SK-N-MC (cell line): ENCODE measurements around the gene SPRY1.

ENCODE experiments used
- DNase-seq: peaks from one replicate; pipeline ENCODE4 v3.0.0-alpha.2; 2011; ENCODE audit warnings: low read depth, low spot score
- H3K27ac ChIP-seq: fragments of 200-600 bp; sonication (generic); 2 replicates; pipeline ENCODE4 v1.5.1; 2016; ENCODE audit warnings: mixed run types
- H3K36me3 ChIP-seq: fragments of 200-600 bp; sonication (generic); 2 replicates; pipeline ENCODE4 v1.6.1; 2017; ENCODE audit warnings: antibody characterized with exemption, low read length, mixed read lengths; ENCODE audit not compliant: insufficient read depth
- H3K4me3 ChIP-seq: fragments of 200-600 bp; sonication (generic); 2 replicates; pipeline ENCODE4 v1.5.1; 2016
- H3K9ac ChIP-seq: fragments of 200-600 bp; sonication (generic); 2 replicates; pipeline ENCODE4 v1.8.0; 2017; ENCODE audit warnings: mixed run types, mixed read lengths; ENCODE audit not compliant: insufficient read length
- H3K9me3 ChIP-seq: fragments of 200-600 bp; sonication (generic); 2 replicates; pipeline ENCODE4 v1.6.1; 2017; ENCODE audit warnings: low read depth, mild to moderate bottlenecking, antibody characterized with exemption, low read length, moderate library complexity, mixed read lengths
- EZH2 ChIP-seq: fragments of 200-600 bp; sonication (generic); IDR thresholded peaks from one replicate; pipeline ENCODE4 v1.6.1; 2017; ENCODE audit warnings: antibody characterized with exemption
- FOXP2 ChIP-seq: optimal IDR thresholded peaks from 2 replicates; pipeline ENCODE3; 2011; ENCODE audit warnings: mild to moderate bottlenecking, moderate library complexity; ENCODE audit not compliant: insufficient read depth; ENCODE audit errors: extremely low read length, control extremely low read depth
- POLR2AphosphoS5 ChIP-seq: IDR thresholded peaks from 2 replicates; pipeline ENCODE4 v1.6.1; 2012; ENCODE audit warnings: mild to moderate bottlenecking, low read depth, low read length, borderline replicate concordance

The SPRY1 gene

DNA sequence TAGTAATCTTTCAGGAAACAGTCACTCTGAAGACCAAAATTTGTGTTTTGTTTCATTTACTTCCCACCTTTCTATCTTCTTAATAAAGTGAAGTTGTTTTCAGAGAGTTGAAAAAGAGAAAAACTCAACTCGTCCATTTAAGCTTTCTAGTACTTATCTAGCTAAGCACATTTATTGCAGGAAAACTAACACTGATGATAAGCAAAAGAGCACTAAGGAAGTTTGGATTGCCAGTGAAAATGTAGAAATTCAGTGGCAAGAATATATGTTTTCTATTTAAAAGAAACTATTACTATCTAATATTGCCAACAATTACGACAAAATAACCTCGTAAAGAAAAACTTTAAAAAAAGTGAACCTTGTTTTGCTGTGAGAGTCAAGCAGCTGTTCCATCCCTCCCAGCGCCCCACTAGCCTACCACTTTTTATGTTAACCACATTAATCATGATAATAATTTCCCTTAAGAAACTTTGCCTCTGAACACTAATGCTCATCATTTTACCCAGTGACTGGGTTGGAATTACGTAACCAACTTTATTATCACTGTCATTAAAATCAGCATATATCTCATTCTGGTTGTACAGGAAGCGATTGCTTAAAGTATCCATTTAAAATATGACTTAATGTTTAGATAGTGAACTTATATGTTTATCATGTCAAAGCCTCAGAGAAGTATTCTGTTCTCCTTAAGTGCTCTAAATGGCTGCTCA, 24.8 kb downstream of the SPRY1 start:
- TF ChIP-seq POLR2AphosphoS5 = no peak; the same call in 1 of the 2 replicates
- no peak for TF ChIP-seq FOXP2
- no peak for TF ChIP-seq EZH2
- no peaks in the 10 kb centered on the region for H3K36me3 ChIP-seq
- DNase-seq = peak; percentile 80
- peak overlapping the region; percentile 42 for H3K4me3 ChIP-seq
- H3K9ac ChIP-seq = no peak overlapping the region
- H3K9me3 ChIP-seq = no peaks in the 10 kb centered on the region
- H3K27ac ChIP-seq = no peak overlapping the region

- H3K4me3 ChIP-seq = peak overlapping the region; percentile 42
- DNase-seq = no peak
- TF ChIP-seq POLR2AphosphoS5 (no peak), EZH2 (no peak), FOXP2 (no peak)
- no peaks in the 10 kb centered on the region for H3K9me3 ChIP-seq
- H3K9ac ChIP-seq = no peak overlapping the region
- H3K27ac ChIP-seq = no peak overlapping the region
- no peaks in the 10 kb centered on the region for H3K36me3 ChIP-seq
These were observed 25.6 kb downstream of the SPRY1 start for GRCh38 chr4:123421937-123422781.

DNA sequence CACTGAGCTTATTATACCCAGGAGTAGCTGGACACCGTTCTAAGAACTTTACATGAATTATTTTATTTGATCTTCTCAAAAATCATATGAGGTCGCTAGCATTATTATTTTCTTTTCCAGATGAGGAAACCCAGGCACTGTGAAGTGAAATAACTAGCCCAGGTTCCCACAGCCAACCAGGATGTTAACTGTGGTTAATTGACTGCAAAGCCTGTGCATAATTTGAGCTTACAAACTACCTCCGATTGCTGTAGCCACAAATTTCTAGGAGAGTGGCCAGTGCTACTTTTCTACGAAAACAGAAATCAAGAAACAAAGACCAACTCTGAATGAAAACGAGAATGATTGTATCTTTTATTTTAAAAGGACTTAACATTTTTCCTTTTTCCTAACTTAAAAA, 27.2 kb downstream of the SPRY1 start:
- no peak for DNase-seq
- H3K27ac ChIP-seq = no peak overlapping the region
- H3K4me3 ChIP-seq = no peak overlapping the region
- H3K9ac ChIP-seq = no peak overlapping the region
- no peak for TF ChIP-seq POLR2AphosphoS5
- TF ChIP-seq EZH2 = no peak
- TF ChIP-seq FOXP2 = no peak
- no peaks in the 10 kb centered on the region for H3K9me3 ChIP-seq
- no peaks in the 10 kb centered on the region for H3K36me3 ChIP-seq

GRCh38 chr4:123427951-123428350, 31.4 kb downstream of the SPRY1 start:
- H3K36me3 ChIP-seq = no peaks in the 10 kb centered on the region
- DNase-seq = no peak
- H3K4me3 ChIP-seq = no peak overlapping the region
- H3K27ac ChIP-seq = no peak overlapping the region
- no peak overlapping the region for H3K9ac ChIP-seq
- H3K9me3 ChIP-seq = no peaks in the 10 kb centered on the region
- TF ChIP-seq EZH2 (no peak), POLR2AphosphoS5 (no peak), FOXP2 (no peak)

DNA sequence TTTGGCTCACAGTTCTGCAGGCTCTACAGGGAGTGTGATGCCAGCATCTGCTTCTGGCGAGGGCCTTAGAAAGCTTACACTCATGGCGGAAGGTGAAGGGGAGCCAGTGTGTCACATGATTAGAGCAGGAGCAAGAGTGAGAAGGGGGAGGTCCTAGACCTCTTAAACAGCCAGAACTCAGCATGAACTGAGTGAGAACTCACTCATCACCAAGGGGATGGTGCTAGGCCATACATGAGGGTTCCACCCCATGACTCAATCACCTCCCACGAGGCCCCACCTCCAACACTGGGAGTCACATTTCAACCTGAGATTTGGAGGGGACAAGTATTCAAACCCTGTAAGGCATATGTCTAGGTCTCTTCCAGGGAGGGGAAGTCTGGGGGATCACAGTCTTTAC, 33.4 kb downstream of the SPRY1 start:
- H3K9ac ChIP-seq = no peak overlapping the region
- TF ChIP-seq EZH2 (no peak), FOXP2 (no peak), POLR2AphosphoS5 (no peak)
- no peaks in the 10 kb centered on the region for H3K36me3 ChIP-seq
- H3K27ac ChIP-seq = no peak overlapping the region
- no peak overlapping the region for H3K4me3 ChIP-seq
- no peak for DNase-seq
- no peaks in the 10 kb centered on the region for H3K9me3 ChIP-seq

DNA sequence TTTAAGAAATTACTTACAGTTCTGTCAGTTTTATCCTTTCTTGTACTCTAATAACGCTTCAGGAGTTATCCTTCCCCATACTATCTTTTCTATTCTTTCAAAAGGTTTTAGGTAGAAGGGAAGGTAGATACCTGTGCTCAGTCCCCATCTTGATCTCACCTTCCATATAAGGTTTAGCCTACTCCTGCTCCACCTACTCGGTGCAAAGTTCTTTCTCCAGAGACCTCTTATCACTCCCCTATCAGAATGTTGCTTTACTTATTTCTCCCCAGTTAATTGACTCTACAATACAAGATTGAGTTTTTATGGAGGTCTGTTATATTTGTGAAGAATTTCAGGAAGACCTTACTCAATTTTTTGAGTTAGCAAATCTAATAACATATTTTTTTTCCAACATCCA, 33.9 kb downstream of the SPRY1 start:
- no peak for DNase-seq
- no peak overlapping the region for H3K4me3 ChIP-seq
- no peaks in the 10 kb centered on the region for H3K9me3 ChIP-seq
- TF ChIP-seq EZH2 (no peak), FOXP2 (no peak), POLR2AphosphoS5 (no peak)
- no peak overlapping the region for H3K27ac ChIP-seq
- no peaks in the 10 kb centered on the region for H3K36me3 ChIP-seq
- no peak overlapping the region for H3K9ac ChIP-seq

DNA sequence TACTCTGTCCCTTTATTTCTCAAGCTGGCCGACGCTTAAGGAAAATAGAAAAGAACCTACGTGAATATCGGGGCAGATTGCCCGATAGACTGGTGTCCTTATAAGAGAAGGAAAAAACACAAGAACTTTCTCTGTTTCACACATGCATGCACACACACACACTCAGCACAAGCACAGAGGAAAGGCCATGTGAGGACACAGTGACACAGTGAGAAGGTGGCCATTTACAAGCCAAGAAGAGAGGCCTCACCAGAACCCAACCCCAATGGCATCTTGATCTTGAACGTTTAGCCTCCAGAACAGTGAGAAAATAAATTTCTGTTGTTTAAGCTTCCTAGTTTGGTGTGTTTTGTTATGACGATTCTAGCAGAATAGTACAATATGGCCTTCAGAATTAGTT, 37.0 kb downstream of the SPRY1 start:
- H3K9me3 ChIP-seq = no peaks in the 10 kb centered on the region
- no peak for DNase-seq
- no peak overlapping the region for H3K27ac ChIP-seq
- no peak for TF ChIP-seq EZH2
- TF ChIP-seq FOXP2 = no peak
- no peak for TF ChIP-seq POLR2AphosphoS5
- H3K4me3 ChIP-seq = no peak overlapping the region
- H3K9ac ChIP-seq = no peak overlapping the region
- no peaks in the 10 kb centered on the region for H3K36me3 ChIP-seq

DNA sequence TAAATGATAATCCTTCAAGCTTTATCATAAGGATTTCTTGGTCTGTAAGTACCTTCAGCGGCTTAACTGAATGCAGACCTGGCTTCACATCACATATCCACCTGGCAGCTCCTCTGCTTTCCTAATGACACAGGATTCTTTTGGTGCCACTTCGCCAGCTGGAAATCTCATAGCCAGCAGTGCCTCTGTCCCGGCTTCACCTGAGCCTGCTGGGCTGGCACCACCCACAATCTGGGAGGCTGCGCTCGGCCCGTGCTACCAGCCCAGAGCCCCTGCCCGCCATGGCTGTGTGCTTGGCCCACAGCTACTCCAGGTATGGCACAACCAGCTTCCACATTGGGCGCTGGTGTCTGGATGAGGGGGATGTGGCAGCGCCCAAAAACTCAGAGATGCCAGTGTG, 37.4 kb downstream of the SPRY1 start:
- TF ChIP-seq EZH2 (no peak), POLR2AphosphoS5 (no peak), FOXP2 (no peak)
- no peak overlapping the region for H3K9ac ChIP-seq
- H3K9me3 ChIP-seq = no peaks in the 10 kb centered on the region
- no peaks in the 10 kb centered on the region for H3K36me3 ChIP-seq
- no peak overlapping the region for H3K4me3 ChIP-seq
- H3K27ac ChIP-seq = no peak overlapping the region
- DNase-seq = no peak

- Histone ChIP-seq H3K36me3 (no peaks in the 10 kb centered on the region), H3K9ac (no peak overlapping the region), H3K27ac (no peak overlapping the region), H3K4me3 (no peak overlapping the region), H3K9me3 (no peaks in the 10 kb centered on the region)
- DNase-seq = no peak
- TF ChIP-seq FOXP2 (no peak), POLR2AphosphoS5 (no peak), EZH2 (no peak)
These were observed 38.9 kb downstream of the SPRY1 start for GRCh38 chr4:123435246-123436113.
